Keratinocyte (primary cell): Measurements from ENCODE around the gene PDE1A.

Experiments
- CTCF ChIP-seq, 3 experiments: IDR thresholded peaks in 1 of 3; conservative IDR thresholded peaks in 1 of 3; optimal IDR thresholded peaks in 1 of 3; 2 replicates in 2 of 3; 3 replicates in 1 of 3; pipeline versions ENCODE3 to v1.5.1; 2011; ENCODE audit warnings: low read length in 3 of 3, mild to moderate bottlenecking in 3 of 3, moderate library complexity in 2 of 3, control low read depth in 1 of 3, inconsistent platforms in 1 of 3; ENCODE audit not compliant: insufficient read depth in 2 of 3; ENCODE audit errors: extremely low read depth in 1 of 3
- EZH2 ChIP-seq: IDR thresholded peaks from one replicate; pipeline ENCODE4 v1.6.1; 2012; ENCODE audit warnings: inconsistent platforms, mild to moderate bottlenecking, low read length, moderate library complexity

GRCh38 chr2:182186132-182186735 lies 240.6 kb downstream of the PDE1A start:
- peak in 2 of 3 experiments; percentile 40 to 57 for TF ChIP-seq CTCF (optimal IDR thresholded peaks at IDR 0.05 in 1 of 3, IDR thresholded peaks at IDR 0.05 in 1 of 3, conservative IDR thresholded peaks at IDR 0.05 in 1 of 3; ENCODE audit: extremely low read depth in 1 of 3, insufficient read depth in 2 of 3, low read length in 3 of 3)
- no peak for TF ChIP-seq EZH2
